Measurements from ENCODE around the gene SLC44A1.
"Not testable (repeated sequence)": the region's sequence is repeated elsewhere in the genome, so short reads cannot be mapped to it uniquely, and the experiment has no call there.

Gene SLC44A1

GRCh38 chr9:105241356-105242043 lies 3.0 kb upstream of the SLC44A1 start:
- intact Hi-C loops (cut with DNase I) = loop anchor here (5.0 to 10.0 kb wide), 3 partner anchors 77 to 314 kb away; partner anchors contain the start of gene ABCA1
- no peak for DNase-seq

GRCh38 chr9:105242062-105242461 lies 2.4 kb upstream of the SLC44A1 start:
- intact Hi-C loops (cut with DNase I) = loop anchor here (5.0 to 10.0 kb wide), 3 partner anchors 77 to 315 kb away; partner anchors contain the start of gene ABCA1

GRCh38 chr9:105242557-105242956 lies 1.9 kb upstream of the SLC44A1 start:
- DNase-seq = no peak
- intact Hi-C loops (cut with DNase I) = loop anchor here (5.0 to 10.0 kb wide), 3 partner anchors 78 to 315 kb away; partner anchors contain the start of gene ABCA1

More at GRCh38 chr9:105242062-105242461, 2.4 kb upstream of the SLC44A1 start:
- DNase-seq = no peak

- no peak for DNase-seq
- intact Hi-C loops (cut with DNase I) = loop anchor here (5.0 to 10.0 kb wide), 3 partner anchors 78 to 316 kb away; partner anchors contain the start of gene ABCA1
Measured at GRCh38 chr9:105243015-105243686, 1.3 kb upstream of the SLC44A1 start.

- intact Hi-C loops (cut with DNase I) = loop anchor here (2.0 to 10.0 kb wide), 5 partner anchors 43 to 317 kb away; partner anchors contain the start of gene ABCA1
- peak in 1 of 10 donors; percentile 8 for DNase-seq
Measured at GRCh38 chr9:105244734-105245028, 230 bp downstream of the SLC44A1 start.

- intact Hi-C loops (cut with DNase I) = loop anchor here (2.0 to 10.0 kb wide), 4 partner anchors 42 to 180 kb away; no protein-coding TSS in a partner anchor
- peak; percentile 41 to 95 (median 57) for DNase-seq
Measured at GRCh38 chr9:105245029-105245890, 809 bp downstream of the SLC44A1 start.

- no peak for DNase-seq
- intact Hi-C loops (cut with DNase I) = loop anchor here (2.0 to 10.0 kb wide), 4 partner anchors 41 to 181 kb away; no protein-coding TSS in a partner anchor
Measured at GRCh38 chr9:105245891-105246161, 1.4 kb downstream of the SLC44A1 start.

- intact Hi-C loops (cut with DNase I) = loop anchor here (5.0 to 10.0 kb wide), 3 partner anchors 41 to 182 kb away; no protein-coding TSS in a partner anchor
Measured at GRCh38 chr9:105246656-105247173, 2.3 kb downstream of the SLC44A1 start.

GRCh38 chr9:105248691-105249090 lies 4.2 kb downstream of the SLC44A1 start:
- no peak for DNase-seq
- intact Hi-C loops (cut with DNase I) = loop anchor here (5.0 to 10.0 kb wide), 3 partner anchors 39 to 184 kb away; no protein-coding TSS in a partner anchor

More at GRCh38 chr9:105246656-105247173, 2.3 kb downstream of the SLC44A1 start:
- DNase-seq = no peak

GRCh38 chr9:105251133-105251532 lies 6.7 kb downstream of the SLC44A1 start:
- intact Hi-C loops (cut with DNase I) = no loop called here
- no peak for DNase-seq

GRCh38 chr9:105251733-105252404 lies 7.4 kb downstream of the SLC44A1 start:
- intact Hi-C loops (cut with DNase I) = no loop called here
- no peak for DNase-seq

- intact Hi-C loops (cut with DNase I) = no loop called here
- DNase-seq = no peak
Measured at GRCh38 chr9:105252405-105252756, 7.9 kb downstream of the SLC44A1 start.

- no peak for DNase-seq
- intact Hi-C loops (cut with DNase I) = no loop called here
Measured at GRCh38 chr9:105254226-105254625, 9.8 kb downstream of the SLC44A1 start.

- intact Hi-C loops (cut with DNase I) = no loop called here
- no peak for DNase-seq
Measured at GRCh38 chr9:105255421-105255820, 11.0 kb downstream of the SLC44A1 start.

- intact Hi-C loops (cut with DNase I); DNase-seq: not testable (repeated sequence)
Measured at GRCh38 chr9:105256569-105256968, 12.1 kb downstream of the SLC44A1 start.

GRCh38 chr9:105257809-105258208 lies 13.4 kb downstream of the SLC44A1 start:
- intact Hi-C loops (cut with DNase I) = no loop called here
- no peak for DNase-seq

- no peak for DNase-seq
- intact Hi-C loops (cut with DNase I) = no loop called here
Measured at GRCh38 chr9:105258225-105258737, 13.8 kb downstream of the SLC44A1 start.

GRCh38 chr9:105259274-105259673 lies 14.8 kb downstream of the SLC44A1 start:
- DNase-seq = no peak
- intact Hi-C loops (cut with DNase I) = no loop called here

GRCh38 chr9:105259731-105260612 lies 15.5 kb downstream of the SLC44A1 start:
- no peak for DNase-seq
- intact Hi-C loops (cut with DNase I) = no loop called here

Measured in posterior cingulate gyrus (tissue), 11 donors.